Epithelial cell of proximal tubule (primary cell): ENCODE results near the gene ITM2C. TPM values are rescaled to one million over a fixed set of nuclear protein-coding genes. Genes with fewer than 3 reads are reported as not detected.

Source experiments
- DNase-seq: peaks from one replicate; pipeline ENCODE4 v3.0.0-alpha.2; 2011; ENCODE audit warnings: low read depth
- H3K4me3 ChIP-seq: 2 replicates; pipeline ENCODE4 v1.5.1; 2011; ENCODE audit warnings: low read depth, mild to moderate bottlenecking, low read length
- CTCF ChIP-seq: conservative IDR thresholded peaks from 2 replicates; pipeline ENCODE4 v1.5.1; 2012; ENCODE audit warnings: low read depth, mild to moderate bottlenecking, low read length
- total RNA-seq: library from RNA; depleted of rRNA; stranded (reverse); fragments of >200 nt; gene quantifications from 2 replicates; pipeline ENCODE4 v1.2.3, GENCODE V29; 2015

ITM2C gene
- total RNA-seq, 1 donor from 2014 or later: 169 TPM

- no peak overlapping the region for H3K4me3 ChIP-seq
- TF ChIP-seq CTCF: no peak
- DNase-seq: no peak
These were observed 34.8 kb upstream of the ITM2C start for GRCh38 chr2:230829959-230830358.

GRCh38 chr2:230830428-230830827, 34.3 kb upstream of the ITM2C start:
- no peak overlapping the region for H3K4me3 ChIP-seq
- DNase-seq: no peak
- TF ChIP-seq CTCF: no peak

GRCh38 chr2:230840301-230840700, 24.4 kb upstream of the ITM2C start:
- TF ChIP-seq CTCF: no peak
- no peak overlapping the region for H3K4me3 ChIP-seq
- no peak for DNase-seq

- no peak overlapping the region for H3K4me3 ChIP-seq
- peak; percentile 64 for DNase-seq
- TF ChIP-seq CTCF: no peak
These were observed 22.3 kb upstream of the ITM2C start for GRCh38 chr2:230842473-230842872.

GRCh38 chr2:230843132-230843531, 21.6 kb upstream of the ITM2C start:
- no peak overlapping the region for H3K4me3 ChIP-seq
- no peak for DNase-seq
- no peak for TF ChIP-seq CTCF

- TF ChIP-seq CTCF: no peak
- H3K4me3 ChIP-seq: no peak overlapping the region
- DNase-seq: no peak
These were observed 18.4 kb upstream of the ITM2C start for GRCh38 chr2:230846360-230846759.

GRCh38 chr2:230847883-230848388, 16.8 kb upstream of the ITM2C start:
- TF ChIP-seq CTCF: peak; percentile 60
- H3K4me3 ChIP-seq: no peak overlapping the region
- DNase-seq: no peak
